ENCODE measurements around the gene INPP5A.

DNA sequence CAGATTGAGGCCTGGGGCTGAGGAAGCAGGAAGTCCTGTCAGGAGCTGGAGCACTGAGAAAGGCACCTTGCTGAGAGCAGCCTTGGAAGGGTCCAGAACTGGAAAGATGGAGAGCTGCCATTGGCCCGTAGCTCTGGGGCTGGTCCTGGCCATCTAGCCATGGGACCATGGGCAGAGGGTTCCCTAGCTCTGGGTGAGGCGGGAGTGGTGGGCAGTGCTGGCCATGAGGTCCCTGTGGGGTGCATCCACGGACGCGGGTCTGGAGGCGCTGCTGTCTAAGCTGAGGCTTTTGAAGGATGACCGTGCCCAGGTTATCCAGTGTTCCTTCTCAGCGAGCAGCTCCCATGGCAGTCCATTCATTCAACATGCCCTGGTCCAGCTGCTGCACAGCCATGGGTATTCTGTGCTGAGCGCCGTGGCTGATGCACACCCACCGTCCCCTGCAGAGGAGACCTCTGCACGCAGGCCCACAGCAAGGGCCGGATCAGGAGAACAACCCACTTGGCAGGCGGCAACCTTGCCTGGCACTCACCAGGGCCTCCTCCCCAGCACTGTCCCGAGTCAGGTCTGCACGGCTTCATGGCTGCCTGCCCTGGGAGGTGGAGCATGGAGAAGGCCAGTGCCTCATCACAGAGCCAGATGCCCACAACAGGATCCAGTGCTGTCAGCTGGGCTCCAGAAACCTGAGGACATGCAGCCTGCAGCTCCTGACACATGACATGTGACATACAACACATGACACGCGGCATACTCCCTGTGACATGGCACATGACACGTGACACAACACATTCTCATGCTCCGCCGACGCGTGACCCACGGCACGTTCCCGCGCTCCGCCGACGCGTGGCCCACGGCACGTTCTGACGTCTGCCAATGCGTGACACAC lies 121.9 kb downstream of the INPP5A start:
- TF ChIP-seq, protein P1, sequence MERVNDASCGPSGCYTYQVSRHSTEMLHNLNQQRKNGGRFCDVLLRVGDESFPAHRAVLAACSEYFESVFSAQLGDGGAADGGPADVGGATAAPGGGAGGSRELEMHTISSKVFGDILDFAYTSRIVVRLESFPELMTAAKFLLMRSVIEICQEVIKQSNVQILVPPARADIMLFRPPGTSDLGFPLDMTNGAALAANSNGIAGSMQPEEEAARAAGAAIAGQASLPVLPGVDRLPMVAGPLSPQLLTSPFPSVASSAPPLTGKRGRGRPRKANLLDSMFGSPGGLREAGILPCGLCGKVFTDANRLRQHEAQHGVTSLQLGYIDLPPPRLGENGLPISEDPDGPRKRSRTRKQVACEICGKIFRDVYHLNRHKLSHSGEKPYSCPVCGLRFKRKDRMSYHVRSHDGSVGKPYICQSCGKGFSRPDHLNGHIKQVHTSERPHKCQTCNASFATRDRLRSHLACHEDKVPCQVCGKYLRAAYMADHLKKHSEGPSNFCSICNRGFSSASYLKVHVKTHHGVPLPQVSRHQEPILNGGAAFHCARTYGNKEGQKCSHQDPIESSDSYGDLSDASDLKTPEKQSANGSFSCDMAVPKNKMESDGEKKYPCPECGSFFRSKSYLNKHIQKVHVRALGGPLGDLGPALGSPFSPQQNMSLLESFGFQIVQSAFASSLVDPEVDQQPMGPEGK (CRISPR knock-in tag; IDR thresholded peaks at IDR 0.05; ENCODE audit: borderline replicate concordance), result no peak
- TF ChIP-seq RARB (CRISPR knock-in tag; IDR thresholded peaks at IDR 0.05), result no peak

All from SK-N-SH treated with all-trans-retinoic acid at 6 μM for 48 hours (cell line).